ENCODE results near the gene PYGB.

Gene PYGB

DNA sequence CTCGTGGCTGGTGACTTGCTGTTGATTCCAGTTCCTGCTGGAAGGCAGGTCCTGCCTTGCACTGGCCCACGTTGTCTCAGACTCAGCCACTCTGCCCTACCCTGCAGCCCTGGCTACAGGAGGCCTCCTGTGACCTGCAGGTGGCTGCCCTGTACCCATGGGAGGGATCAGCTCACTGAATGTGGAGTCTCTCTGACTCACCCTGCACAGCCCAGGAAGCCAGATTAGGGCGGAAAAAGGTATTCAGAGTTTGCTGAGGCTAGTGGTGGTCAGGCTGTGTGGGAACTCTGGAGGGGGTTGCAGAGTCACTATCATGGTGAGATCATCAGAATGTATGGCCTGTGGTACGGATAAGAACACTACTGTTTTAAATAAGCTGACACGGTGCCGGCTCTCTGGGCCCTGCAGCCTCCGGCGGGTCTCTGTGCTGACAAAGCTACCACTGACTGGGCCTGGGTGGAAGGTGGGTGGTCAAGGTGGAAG, 24.7 kb upstream of the PYGB start:
- CTCF ChIA-PET = interaction anchor here (0.7 to 1.8 kb wide), 6 partner anchors 11 to 352 kb away, joined by 3 to 5 read pairs (median 3); no protein-coding TSS in a partner anchor
- no peak overlapping the region for H3K4me3 ChIP-seq (ENCODE audit: low read depth, low read length)
- 0 out of 2 replicates have a peak, but pooled peaks cover 3% of the 10 kb centered on the region for H3K4me1 ChIP-seq (ENCODE audit: control insufficient read depth, insufficient read depth, low read length)
- POLR2A ChIA-PET = interaction anchor here (0.6 to 2.3 kb wide), 6 partner anchors 11 to 899 kb away, joined by 3 to 14 read pairs (median 4); partner anchors contain the start of genes GINS1 and PYGB
- no peak overlapping the region for H3K27ac ChIP-seq (ENCODE audit: extremely low read depth, low read depth, low read length)
- peaks cover 4 to 51% of the 10 kb centered on the region in 2 experiments; a peak in 2 of 3 replicates for H3K36me3 ChIP-seq (ENCODE audit: control insufficient read depth in 2 of 2, insufficient read depth in 1 of 2, low read length in 2 of 2)
- no peaks in the 10 kb centered on the region for H3K9me3 ChIP-seq (ENCODE audit: control insufficient read depth, insufficient read depth, low read depth, low read length)
- peak; percentile 97 for TF ChIP-seq GLIS1 (tag by site-specific recombination; IDR thresholded peaks at IDR 0.05)
- TF ChIP-seq ZNF600 (tag by site-specific recombination; IDR thresholded peaks at IDR 0.05) = peak; percentile 100
- TF ChIP-seq, protein P1, sequence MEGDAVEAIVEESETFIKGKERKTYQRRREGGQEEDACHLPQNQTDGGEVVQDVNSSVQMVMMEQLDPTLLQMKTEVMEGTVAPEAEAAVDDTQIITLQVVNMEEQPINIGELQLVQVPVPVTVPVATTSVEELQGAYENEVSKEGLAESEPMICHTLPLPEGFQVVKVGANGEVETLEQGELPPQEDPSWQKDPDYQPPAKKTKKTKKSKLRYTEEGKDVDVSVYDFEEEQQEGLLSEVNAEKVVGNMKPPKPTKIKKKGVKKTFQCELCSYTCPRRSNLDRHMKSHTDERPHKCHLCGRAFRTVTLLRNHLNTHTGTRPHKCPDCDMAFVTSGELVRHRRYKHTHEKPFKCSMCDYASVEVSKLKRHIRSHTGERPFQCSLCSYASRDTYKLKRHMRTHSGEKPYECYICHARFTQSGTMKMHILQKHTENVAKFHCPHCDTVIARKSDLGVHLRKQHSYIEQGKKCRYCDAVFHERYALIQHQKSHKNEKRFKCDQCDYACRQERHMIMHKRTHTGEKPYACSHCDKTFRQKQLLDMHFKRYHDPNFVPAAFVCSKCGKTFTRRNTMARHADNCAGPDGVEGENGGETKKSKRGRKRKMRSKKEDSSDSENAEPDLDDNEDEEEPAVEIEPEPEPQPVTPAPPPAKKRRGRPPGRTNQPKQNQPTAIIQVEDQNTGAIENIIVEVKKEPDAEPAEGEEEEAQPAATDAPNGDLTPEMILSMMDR (tag by site-specific recombination; IDR thresholded peaks at IDR 0.05) = peak; percentile 26; the same call in 1 of the 2 replicates
- TF ChIP-seq ZNF530 (tag by site-specific recombination; IDR thresholded peaks at IDR 0.05; ENCODE audit: low read depth) = no peak
- peak; percentile 20; the same call in 1 of the 2 replicates for TF ChIP-seq SP2 (tag by site-specific recombination; IDR thresholded peaks at IDR 0.05)
- peak; percentile 83 for TF ChIP-seq SP7 (tag by site-specific recombination; IDR thresholded peaks at IDR 0.05)
- TF ChIP-seq ZFHX2 (tag by site-specific recombination; conservative IDR thresholded peaks at IDR 0.05) = peak; percentile 59
- no peak for TF ChIP-seq ZNF654 (tag by site-specific recombination; IDR thresholded peaks at IDR 0.05; ENCODE audit: low read depth)
- TF ChIP-seq ZEB2 (tag by site-specific recombination; IDR thresholded peaks at IDR 0.05) = 0 out of 2 replicates have a peak, but pooled peaks have one; percentile 56
- TF ChIP-seq ZSCAN16 (tag by site-specific recombination; IDR thresholded peaks at IDR 0.05) = no peak
- TF ChIP-seq ZNF514 (tag by site-specific recombination; IDR thresholded peaks at IDR 0.05) = no peak
- peak; percentile 66 for TF ChIP-seq OSR2 (tag by site-specific recombination; IDR thresholded peaks at IDR 0.05)
- TF ChIP-seq TCF7L2 (IDR thresholded peaks at IDR 0.05; ENCODE audit: borderline replicate concordance, low read depth, low read length) = no peak
- TF ChIP-seq ZBTB17 (tag by site-specific recombination; IDR thresholded peaks at IDR 0.05) = peak; percentile 54
- TF ChIP-seq BCL11A (tag by site-specific recombination; IDR thresholded peaks at IDR 0.05; ENCODE audit: low read depth) = 0 out of 2 replicates have a peak, but pooled peaks have one; percentile 26
- TF ChIP-seq REST (tag by site-specific recombination; IDR thresholded peaks at IDR 0.05) = no peak
- peak; percentile 73 for TF ChIP-seq ZNF629 (tag by site-specific recombination; IDR thresholded peaks at IDR 0.05)
- TF ChIP-seq ZIC2 (tag by site-specific recombination; IDR thresholded peaks at IDR 0.05) = peak; percentile 99
- no peak for TF ChIP-seq ZNF660 (tag by site-specific recombination; IDR thresholded peaks at IDR 0.05)
- no peak for TF ChIP-seq ZNF175 (tag by site-specific recombination; IDR thresholded peaks at IDR 0.05)
- TF ChIP-seq HIC1 (tag by site-specific recombination; IDR thresholded peaks at IDR 0.05) = 0 out of 2 replicates have a peak, but pooled peaks have one; percentile 37
- TF ChIP-seq ZNF394 (tag by site-specific recombination; IDR thresholded peaks at IDR 0.05; ENCODE audit: borderline replicate concordance) = peak; percentile 61; the same call in 1 of the 2 replicates
- TF ChIP-seq, protein P2, sequence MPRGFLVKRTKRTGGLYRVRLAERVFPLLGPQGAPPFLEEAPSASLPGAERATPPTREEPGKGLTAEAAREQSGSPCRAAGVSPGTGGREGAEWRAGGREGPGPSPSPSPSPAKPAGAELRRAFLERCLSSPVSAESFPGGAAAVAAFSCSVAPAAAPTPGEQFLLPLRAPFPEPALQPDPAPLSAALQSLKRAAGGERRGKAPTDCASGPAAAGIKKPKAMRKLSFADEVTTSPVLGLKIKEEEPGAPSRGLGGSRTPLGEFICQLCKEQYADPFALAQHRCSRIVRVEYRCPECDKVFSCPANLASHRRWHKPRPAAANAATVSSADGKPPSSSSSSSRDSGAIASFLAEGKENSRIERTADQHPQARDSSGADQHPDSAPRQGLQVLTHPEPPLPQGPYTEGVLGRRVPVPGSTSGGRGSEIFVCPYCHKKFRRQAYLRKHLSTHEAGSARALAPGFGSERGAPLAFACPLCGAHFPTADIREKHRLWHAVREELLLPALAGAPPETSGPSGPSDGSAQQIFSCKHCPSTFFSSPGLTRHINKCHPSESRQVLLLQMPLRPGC (tag by site-specific recombination; IDR thresholded peaks at IDR 0.05) = 0 out of 2 replicates have a peak, but pooled peaks have one; percentile 53
- TF ChIP-seq MEIS1 (CRISPR knock-in tag; IDR thresholded peaks at IDR 0.05; ENCODE audit: borderline replicate concordance) = no peak
- peak; percentile 94 for TF ChIP-seq KLF17 (tag by site-specific recombination; IDR thresholded peaks at IDR 0.05)
- TF ChIP-seq, protein P3, sequence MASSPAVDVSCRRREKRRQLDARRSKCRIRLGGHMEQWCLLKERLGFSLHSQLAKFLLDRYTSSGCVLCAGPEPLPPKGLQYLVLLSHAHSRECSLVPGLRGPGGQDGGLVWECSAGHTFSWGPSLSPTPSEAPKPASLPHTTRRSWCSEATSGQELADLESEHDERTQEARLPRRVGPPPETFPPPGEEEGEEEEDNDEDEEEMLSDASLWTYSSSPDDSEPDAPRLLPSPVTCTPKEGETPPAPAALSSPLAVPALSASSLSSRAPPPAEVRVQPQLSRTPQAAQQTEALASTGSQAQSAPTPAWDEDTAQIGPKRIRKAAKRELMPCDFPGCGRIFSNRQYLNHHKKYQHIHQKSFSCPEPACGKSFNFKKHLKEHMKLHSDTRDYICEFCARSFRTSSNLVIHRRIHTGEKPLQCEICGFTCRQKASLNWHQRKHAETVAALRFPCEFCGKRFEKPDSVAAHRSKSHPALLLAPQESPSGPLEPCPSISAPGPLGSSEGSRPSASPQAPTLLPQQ (tag by site-specific recombination; IDR thresholded peaks at IDR 0.05) = 0 out of 2 replicates have a peak, but pooled peaks have one; percentile 24
- TF ChIP-seq GLIS2 (tag by site-specific recombination; IDR thresholded peaks at IDR 0.05) = peak; percentile 89
